Umbilical cord (tissue), 2 donors: ENCODE results near the gene COX5A. TPM values are rescaled to one million over a fixed set of nuclear protein-coding genes. Genes with fewer than 3 reads are reported as not detected.

Experiments
- DNase-seq: peaks from one replicate; pipeline ENCODE4 v3.0.0-alpha.2; 2015; ENCODE audit warnings: low spot score
- total RNA-seq: library from RNA; depleted of rRNA; stranded (reverse); fragments of >200 nt; gene quantifications from one replicate; pipeline ENCODE4 v1.2.3, GENCODE V29; 2014; ENCODE audit warnings: low replicate concordance; ENCODE audit not compliant: insufficient read depth

Gene COX5A
- total RNA-seq, 1 donor from 2014 or later = 19.7 TPM

- peak; percentile 99 for DNase-seq
Measured at GRCh38 chr15:74873036-74873755, 64.7 kb downstream of the COX5A start, which contains the start of gene SCAMP2. TSS of gene SCAMP2 (minus strand) at chr15:74873365. CDS start at chr15:74873255, 110 bp downstream.

GRCh38 chr15:74872702-74873035 lies 65.2 kb downstream of the COX5A start:
- DNase-seq = no peak

GRCh38 chr15:74870436-74871215 lies 67.2 kb downstream of the COX5A start:
- peak; percentile 43 for DNase-seq

Other genes with a start within 250 kb of the COX5A start
- gene EDC3, start 242.0 kb downstream of the COX5A start, total RNA-seq = 22.1 TPM
- 3.6 TPM for gene CYP1A1, start 212.5 kb downstream of the COX5A start, total RNA-seq
- 0.96 TPM for gene CYP1A2, start 189.2 kb downstream of the COX5A start, total RNA-seq
- 10.1 TPM for gene CSK, start 156.0 kb downstream of the COX5A start, total RNA-seq
- gene LMAN1L, start 125.2 kb downstream of the COX5A start, total RNA-seq = 1.2 TPM
- 0.72 TPM for gene CPLX3, start 111.4 kb downstream of the COX5A start, total RNA-seq
- 6.5 TPM for gene ULK3, start 94.9 kb downstream of the COX5A start, total RNA-seq
- 19.0 TPM for gene SCAMP2, start 64.7 kb downstream of the COX5A start, total RNA-seq
- 25.0 TPM for gene MPI, start 48.0 kb downstream of the COX5A start, total RNA-seq
- gene FAM219B, start 31.2 kb downstream of the COX5A start, total RNA-seq = 33.9 TPM
- gene RPP25, start 18.7 kb upstream of the COX5A start, total RNA-seq = 19.7 TPM
- gene SCAMP5, start 57.5 kb upstream of the COX5A start, total RNA-seq = 1.2 TPM
- gene PPCDC, start 85.5 kb upstream of the COX5A start, total RNA-seq = 5.5 TPM